ENCODE results near the gene ZER1.
"Not testable (repeated sequence)": the region's sequence is repeated elsewhere in the genome, so short reads cannot be mapped to it uniquely, and the experiment has no call there.

Gene ZER1

DNA sequence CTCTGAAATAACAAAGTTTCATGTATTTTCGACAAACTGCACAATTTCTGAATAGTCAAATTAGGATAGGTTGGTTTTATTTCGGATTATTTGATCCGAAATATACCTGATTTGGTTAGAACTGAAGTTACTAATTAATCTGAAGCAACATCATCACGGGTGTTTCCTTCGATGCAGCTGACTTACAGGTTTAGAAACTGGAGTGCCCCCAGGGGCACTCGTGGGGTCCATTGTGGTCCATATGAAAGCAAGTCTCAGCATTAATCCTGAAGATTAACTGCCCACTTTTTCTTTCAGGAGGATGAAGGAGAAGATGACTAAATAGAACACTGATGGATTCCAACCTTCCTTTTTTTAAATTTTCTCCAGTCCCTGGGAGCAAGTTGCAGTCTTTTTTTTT is 77.4 kb downstream of the ZER1 start:
- DNase-seq = no peak

DNA sequence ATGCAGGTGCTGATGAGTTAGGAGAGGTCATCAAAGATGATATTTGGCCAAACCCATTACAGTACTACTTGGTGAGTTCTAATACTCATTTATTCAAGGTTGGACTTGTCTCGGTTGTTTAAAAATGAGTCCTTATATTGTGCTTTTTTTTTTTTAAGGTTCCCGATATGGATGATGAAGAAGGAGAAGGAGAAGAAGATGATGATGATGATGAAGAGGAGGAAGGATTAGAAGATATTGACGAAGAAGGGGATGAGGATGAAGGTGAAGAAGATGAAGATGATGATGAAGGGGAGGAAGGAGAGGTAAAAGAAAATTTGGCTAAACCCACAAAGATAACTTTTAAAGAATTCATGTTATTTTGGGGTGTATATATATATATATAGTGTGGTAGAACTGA is 78.0 kb downstream of the ZER1 start:
- DNase-seq = not testable (repeated sequence)

DNA sequence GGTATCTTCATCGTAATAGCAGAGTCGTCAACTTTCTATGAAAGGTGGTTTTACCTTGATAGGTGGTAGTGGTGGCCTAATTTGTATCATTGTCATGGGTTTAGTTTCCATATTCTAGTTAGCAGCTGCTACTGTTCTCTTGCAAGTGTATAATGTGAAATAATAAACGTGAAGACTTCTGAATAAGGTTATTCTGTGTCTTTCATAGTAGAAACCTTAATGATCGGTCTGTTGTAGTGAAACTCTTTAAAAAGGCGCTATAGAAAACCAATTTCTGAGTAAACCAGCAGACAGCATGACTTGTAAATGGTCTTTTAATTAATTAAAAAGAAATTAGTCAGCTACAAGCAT is 81.1 kb downstream of the ZER1 start:
- no peak for DNase-seq

DNA sequence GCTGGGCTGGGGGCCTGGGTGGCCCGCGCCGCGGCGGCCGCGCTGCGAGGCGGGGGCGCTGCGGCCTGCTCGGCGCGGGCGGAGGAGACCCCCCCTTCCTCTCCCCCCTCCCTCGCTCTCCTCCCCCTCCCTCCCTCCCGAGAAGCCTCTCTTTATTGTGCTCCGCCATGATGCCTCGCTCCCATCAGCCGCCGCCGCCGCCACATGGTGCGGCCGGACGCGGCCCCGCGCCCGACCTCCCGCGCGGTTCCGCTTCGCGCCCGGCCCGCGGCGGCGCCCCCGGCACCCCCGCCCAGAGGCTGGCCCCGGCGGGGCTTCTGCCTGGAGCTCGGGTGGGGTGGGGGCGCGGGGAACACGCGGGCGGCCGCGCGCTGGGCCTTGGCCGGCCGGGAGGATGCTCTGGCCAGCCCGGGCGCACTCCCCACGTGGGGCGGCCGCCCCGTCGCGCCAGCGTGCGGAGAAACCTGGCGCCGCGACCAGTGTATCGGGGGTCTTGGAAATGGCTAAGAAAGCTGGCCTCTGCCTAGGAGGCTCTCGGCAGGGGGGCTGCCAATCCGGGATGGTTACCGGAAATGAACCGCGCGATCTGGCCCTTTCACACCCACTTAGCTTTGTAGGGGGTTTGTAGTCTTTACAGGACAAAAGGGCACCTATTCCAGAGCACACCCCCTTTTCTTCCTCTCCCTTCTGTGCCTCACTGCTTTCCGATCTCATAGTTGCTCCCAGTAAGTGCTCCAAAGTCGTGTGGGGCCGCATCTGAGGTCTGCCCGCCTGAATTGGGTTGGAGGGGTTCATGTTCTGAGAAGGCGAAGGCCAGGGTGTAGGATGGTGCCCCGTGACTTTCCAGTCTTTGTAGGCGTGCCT is 81.7 kb downstream of the ZER1 start:
- peak; percentile 41 for DNase-seq

DNA sequence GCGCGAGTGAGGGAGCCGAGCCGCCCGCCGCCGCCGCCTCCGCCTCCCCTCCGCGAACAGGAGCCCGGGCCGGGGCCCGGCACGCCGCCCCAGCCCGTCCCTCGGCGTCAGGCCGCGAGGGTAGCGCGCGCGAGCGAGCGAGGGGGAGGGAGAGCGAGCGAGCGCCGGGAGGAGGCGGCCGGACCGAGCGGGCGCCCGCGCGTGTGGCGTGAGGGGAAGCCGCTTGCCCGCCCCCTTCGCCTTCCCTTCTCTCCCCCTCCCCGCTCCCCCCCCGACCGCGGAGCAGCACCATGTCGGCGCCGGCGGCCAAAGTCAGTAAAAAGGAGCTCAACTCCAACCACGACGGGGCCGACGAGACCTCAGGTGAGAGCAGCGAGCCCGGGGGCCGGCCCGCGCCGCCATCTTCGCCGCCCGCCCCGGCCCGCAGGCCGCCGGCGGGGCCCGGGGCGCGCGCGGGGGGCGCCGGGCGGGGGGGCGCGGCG is 82.4 kb downstream of the ZER1 start:
- DNase-seq = peak; percentile 22

DNA sequence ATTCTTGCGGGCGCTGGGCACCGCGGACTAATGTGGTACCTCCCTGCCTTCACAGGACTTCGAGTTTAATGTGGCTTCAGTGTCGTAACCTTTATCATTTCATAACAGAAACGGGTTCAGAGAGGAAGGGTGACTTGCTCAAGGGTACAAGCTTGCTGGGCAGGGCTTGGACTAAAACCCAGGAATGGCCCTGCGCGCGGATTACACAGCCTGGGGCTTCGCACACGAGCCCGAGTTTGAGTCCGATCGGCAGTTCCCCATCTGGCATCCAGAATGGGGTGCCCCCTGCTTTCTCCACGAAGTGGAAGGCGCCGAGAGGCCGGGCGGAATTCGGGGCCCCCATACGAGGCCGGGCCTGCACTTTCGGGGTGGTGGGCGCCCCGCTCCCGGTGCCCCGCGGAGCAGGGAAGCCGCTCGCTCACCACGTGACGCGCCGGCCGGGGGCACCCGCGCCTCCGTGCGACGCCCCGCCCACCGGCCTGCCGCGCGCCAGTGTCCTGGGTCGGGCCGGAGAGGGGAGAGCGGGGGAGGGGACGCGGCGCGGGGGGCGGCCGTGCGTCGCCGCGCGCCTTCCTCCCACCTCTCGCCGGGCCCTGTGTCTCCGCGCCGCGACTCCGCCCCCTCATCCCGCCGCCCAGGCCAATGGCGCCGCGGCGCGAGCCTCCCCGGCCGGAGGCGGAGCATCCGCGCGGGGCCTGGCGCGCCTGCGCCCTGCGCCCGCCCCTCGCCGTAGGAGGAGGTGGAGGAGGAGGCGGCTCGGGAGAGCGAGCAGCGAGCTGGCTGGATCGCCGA is 83.0 kb downstream of the ZER1 start, which contains the start of gene SET:
Gene SET, plus strand, starts transcription at position 722 of the 792 bp plus-strand sequence. CDS start 361 bp downstream, outside the sequence.
- peak; percentile 92 for DNase-seq

DNA sequence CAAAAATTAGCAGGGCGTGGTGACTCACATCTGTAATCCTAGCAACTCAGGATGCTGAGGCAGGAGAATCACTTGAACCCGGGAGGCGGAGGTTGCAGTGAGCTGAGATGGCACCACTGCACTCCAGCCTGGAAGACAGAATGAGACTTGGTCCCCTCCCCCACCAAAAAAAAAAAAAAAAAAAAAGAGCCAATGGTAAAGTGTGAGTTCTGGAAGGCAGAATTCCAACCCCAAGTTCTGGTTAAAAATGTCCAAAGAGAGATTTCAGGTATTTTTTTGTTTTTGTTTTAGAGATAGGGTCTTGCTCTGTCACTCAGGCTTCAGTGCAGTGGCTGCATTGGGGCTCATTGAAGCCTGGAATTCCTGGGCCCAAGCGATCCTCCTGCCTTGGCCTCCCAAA is 84.3 kb downstream of the ZER1 start:
- no peak for DNase-seq

DNA sequence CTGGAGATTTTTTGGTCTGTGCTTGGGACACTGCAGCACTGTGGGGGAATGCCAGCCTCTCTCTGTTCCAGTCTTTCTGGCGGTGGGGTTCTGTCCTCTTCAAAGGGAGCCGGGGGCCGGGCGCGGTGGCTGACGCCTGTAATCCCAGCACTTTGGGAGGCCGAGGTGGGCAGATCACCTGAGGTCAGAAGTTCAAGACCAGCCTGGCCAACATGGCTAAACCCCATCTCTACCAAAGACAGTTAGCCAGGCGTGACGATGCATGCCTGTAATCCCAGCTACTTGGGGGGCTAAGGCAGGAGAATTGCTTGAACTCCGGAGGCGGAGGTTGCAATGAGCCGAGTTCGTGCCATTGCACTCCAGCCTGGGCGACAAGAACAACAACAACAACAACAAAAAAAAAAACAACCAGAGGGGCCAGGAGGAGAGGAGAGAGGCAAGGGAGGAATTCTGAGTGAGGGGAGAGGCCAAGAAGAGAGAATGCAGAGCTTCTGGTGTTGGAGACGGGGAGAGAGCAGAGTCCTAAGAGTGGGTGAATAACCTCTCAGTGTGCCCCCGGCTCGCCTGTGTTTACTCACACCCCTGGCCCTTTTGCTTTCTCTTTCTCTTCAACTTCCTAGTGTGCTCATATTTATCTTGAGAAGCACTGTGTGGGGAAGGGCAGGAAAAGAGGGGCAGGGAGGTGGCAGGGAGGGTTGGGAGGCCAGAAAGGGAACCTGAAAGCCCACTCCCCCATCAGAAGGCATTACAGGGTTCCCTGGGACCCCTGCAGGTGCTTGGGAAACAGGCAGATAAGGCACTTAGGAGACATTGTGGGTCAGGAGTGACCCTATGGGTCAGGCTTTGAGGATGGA is 85.9 kb downstream of the ZER1 start:
- DNase-seq = no peak

DNA sequence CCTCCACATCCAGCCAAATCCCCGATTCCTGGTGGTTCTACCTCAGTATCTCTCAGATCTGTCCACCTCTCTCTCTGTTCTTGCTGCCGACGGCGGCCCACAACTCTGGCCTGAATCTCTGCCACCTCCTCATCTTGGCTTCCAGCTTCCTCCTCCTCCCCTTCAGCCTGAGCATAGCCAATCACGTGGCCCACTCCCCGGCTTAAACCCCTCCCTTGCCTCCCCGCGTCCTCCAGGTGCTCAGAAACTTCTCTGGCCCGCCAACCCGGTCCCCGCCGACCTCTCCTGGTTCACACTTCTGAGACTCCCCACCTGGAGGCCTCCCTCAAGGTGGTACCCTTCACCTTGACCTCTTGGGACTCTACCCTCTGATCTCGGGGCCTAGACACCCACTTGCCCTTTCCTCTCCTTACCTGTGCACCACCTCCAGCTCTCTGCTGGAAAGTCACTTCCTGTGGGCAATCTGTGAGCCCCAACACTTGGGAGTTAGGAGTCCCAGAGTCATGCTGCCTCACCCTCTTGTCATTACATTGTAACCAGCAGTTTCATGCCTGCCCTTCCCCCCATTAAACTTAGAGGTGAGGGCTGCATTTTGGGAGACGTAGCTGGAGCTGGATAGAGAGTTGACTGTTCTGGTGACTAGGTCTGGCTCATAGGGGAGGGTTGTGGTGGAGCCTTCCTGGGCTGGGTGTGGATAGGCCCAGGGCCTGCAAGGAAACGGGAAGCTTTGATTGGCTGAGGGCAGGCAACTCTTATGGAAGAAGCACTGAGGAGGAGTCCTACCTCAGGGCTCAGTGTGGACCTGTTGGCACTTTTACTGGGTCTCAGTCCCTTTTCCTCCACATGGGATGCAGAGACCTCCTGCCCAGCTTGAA is 87.2 kb downstream of the ZER1 start:
- peak; percentile 83 for DNase-seq

DNA sequence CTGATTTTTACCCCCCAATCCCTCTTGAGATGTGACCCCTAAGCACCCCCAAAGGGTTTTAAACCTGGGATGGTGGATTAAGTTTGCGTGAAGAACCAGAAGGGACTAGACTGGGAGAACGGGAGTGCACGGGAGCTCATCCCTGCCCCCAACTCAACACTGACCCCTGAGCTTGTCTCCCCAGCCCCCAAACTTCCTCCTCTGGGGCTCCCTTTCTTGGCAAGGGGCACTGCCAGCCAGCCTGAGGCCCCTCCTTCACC is 87.7 kb downstream of the ZER1 start:
- no peak for DNase-seq

DNA sequence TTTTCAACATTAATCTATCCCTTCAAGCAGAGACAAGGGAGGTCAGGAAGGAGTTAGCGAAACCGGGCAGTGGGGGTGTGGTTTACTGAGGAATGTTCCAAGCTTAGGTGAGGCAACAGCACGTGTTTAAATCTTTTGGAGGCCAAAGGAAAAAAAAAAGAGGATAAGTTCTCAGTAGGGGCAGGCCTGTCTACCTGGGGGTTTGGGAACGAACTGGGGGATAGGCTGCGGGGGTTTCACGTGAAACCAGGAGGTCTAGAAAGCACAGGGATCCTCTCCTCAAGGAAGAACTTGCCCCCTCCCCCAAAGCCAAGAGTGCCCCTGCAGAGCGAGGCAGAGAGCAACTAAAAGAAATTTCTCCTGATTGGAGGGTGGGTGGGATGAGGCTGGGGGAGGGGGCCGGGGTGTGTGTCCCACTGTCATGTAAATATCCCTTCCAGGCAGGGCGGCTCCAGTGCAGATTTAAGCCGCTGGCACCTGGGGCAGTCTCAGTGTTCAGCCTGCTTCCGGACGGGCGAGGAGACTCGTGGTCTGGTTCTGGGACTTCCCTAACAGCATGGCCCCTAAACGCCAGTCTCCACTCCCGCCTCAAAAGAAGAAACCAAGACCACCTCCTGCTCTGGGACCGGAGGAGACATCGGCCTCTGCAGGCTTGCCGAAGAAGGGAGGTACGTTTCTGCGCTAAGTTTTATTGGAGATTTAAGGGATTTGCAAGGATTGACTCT is 88.2 kb downstream of the ZER1 start:
- peak; percentile 42 for DNase-seq

All from right kidney (tissue), 1 donor.